GM20000 (cell line): Measurements from ENCODE around the gene BPHL.

Experiments
- DNase-seq: peaks from one replicate; pipeline ENCODE4 v3.0.0; 2012; ENCODE audit warnings: low spot score
- TF ChIP-seq, protein P1 (sequence below): IDR thresholded peaks from 2 replicates; pipeline ENCODE4 v1.5.1; 2012; ENCODE audit warnings: mild to moderate bottlenecking, control low read depth; ENCODE audit errors: extremely low read depth, missing control alignments

BPHL gene

DNA sequence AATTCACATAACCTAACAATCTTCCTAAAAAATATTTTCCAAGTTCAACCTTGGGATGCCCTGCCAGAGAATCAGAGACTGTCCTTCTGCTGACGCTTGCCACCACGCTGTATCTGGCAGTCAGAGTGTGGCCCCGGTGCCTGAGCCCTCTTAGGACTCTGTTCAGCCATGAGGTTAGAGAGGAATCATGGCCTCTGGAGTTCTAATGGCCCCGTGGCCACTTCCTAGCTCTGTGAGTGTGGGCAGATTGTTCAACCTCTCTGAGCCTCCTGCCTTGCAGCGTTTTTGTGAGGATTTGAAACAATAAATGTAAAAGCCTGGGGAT, 2.2 kb downstream of the BPHL start:
- DNase-seq: no peak
- TF ChIP-seq, protein P1, sequence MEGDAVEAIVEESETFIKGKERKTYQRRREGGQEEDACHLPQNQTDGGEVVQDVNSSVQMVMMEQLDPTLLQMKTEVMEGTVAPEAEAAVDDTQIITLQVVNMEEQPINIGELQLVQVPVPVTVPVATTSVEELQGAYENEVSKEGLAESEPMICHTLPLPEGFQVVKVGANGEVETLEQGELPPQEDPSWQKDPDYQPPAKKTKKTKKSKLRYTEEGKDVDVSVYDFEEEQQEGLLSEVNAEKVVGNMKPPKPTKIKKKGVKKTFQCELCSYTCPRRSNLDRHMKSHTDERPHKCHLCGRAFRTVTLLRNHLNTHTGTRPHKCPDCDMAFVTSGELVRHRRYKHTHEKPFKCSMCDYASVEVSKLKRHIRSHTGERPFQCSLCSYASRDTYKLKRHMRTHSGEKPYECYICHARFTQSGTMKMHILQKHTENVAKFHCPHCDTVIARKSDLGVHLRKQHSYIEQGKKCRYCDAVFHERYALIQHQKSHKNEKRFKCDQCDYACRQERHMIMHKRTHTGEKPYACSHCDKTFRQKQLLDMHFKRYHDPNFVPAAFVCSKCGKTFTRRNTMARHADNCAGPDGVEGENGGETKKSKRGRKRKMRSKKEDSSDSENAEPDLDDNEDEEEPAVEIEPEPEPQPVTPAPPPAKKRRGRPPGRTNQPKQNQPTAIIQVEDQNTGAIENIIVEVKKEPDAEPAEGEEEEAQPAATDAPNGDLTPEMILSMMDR: no peak

DNA sequence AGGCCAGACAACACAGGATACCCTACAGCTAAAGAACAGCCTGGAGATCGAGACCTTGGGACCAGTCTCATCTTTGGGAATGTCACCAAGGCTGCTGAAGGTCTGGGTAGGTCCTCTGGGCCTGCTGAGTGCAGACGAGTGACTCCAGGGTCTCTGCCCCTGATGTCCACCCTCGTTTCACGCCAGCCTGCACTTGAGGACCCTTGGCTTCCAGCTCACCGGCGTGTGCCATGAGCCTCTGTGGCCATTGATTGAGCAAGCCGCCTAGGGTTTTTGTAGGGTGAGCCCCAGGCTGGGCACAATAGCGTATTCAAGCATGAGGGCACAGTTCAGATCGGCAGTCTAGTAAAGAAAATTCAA, 4.3 kb downstream of the BPHL start:
- no peak for DNase-seq
- TF ChIP-seq, protein P1: no peak

DNA sequence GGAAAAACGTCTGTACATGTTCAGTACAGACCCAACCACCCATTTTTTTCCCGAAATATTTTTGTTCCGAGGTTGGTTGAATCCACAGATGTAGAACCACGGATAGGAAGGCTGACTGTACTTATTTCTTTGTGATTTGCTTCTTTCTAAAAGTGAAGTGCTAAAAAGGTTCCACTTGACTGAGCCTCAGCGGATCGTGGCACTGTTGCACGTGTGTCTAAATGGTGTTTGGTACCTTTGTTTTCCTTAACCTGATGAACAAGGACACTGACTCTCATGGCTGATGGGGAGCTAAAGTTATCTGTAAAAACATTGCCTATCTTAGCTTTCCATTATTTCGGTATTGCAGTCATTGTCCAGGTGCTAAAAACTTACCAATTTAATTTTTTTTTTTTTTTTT, 6.2 kb downstream of the BPHL start:
- TF ChIP-seq, protein P1: no peak
- no peak for DNase-seq

DNA sequence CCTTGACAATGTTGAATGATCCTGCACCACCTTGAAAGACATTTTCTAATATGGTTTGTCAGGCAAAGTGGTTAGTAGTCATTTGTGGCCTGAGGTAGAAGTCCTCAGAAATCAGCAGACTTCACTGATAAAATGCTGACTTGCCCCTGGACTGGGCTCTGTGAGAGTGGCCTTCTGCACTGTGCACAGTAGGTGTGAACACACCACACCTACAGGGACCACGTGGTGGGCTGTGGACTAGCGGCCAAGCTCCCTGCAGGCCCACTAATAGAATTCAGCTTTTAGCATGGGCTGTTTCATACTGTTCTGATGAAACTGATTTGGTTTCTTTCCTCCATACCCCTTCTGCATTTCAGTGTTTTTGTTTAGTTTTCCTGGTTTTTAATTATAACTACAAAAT, 7.3 kb downstream of the BPHL start:
- DNase-seq: no peak
- TF ChIP-seq, protein P1: no peak

DNA sequence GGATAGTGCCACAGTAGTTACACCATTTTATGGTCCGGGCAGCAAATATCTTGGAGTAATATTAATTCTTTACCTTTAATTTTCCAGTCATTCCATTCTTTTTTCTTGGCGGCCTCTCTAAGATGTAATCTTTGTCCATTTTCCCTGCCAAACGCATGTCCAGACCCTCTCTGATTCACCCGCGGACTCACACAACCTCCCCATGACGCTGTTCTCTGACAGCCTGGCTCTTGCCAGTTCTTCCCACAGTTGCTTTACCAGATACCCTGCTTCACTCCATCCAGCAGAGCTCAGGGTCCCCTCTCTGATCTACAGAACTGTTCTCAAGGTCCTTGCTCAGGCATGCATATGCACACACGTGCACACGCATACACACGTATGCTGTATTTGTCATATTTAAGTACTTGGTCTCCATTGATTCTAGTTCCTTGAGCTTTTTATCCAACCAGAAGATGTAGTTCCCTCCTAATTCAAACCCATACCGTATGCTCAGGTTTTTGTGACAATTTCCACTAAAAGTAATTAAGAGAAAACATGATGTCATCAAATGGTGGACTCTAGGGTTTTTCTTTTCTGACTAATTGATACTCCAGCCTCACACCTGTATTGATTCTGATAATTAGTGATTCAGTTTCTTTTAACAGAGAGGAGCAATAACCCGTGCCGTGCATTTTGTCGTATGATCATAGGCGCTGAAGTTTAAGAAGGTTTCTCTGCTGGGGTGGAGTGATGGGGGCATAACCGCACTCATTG, 10.0 kb downstream of the BPHL start:
- DNase-seq: no peak

DNA sequence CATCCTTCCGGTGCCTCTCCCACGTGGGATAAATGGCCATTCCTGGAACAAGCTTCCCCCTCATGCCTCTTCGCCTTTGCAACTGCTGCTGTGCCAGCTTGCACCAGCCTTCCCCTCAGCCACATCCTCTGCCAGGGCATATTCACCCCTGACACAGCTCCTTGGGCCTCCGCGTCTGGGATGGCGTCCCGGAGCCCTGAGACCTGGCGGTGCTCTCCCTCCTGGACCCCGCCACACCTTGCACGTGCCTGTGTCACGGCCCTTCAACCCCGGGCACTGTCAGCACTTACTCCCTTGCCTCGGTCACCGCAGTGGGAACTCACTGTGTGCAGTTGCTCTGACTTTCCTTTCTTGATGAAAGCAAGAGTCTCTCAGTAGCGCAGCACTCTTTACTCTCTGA, 13.2 kb downstream of the BPHL start:
- DNase-seq: no peak
- TF ChIP-seq, protein P1: no peak

More for the DNA sequence above, 10.0 kb downstream of the BPHL start:
- TF ChIP-seq, protein P1: no peak

DNA sequence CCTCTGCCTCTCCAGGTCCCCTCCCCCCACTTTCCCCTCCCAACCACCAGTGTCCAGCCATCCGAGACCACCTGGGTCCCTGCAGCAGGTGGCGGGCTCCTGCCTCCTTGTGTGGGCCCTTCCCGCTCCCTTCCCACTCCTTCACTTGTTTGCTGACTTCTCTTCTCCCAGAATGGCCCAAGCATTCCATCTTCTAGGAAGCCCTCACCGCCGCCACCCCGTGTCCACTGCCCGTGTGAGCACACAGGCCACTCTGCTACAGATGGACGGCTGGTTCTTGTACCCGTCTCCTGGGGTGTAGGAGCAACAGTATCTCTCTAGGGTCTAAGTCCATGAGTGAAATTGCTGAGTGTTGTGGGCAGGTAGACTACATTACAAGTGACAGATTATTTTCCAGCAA, 15.0 kb downstream of the BPHL start:
- no peak for DNase-seq
- TF ChIP-seq, protein P1: no peak
